Measurements from ENCODE around the gene DNAAF5.

GRCh38 chr7:763762-764161 is 37.3 kb downstream of the DNAAF5 start:
- no peak for TF ChIP-seq CTCF (IDR thresholded peaks at IDR 0.05)
- TF ChIP-seq POLR2A (IDR thresholded peaks at IDR 0.05) = no peak

Measured in uterus (tissue), 2 donors.